Measurements from ENCODE around the gene MBIP. TPM values are rescaled to one million over a fixed set of nuclear protein-coding genes. Genes with fewer than 3 reads are reported as not detected.
"Not testable (repeated sequence)": the region's sequence is repeated elsewhere in the genome, so short reads cannot be mapped to it uniquely, and the experiment has no call there.

Gene MBIP, protein sequence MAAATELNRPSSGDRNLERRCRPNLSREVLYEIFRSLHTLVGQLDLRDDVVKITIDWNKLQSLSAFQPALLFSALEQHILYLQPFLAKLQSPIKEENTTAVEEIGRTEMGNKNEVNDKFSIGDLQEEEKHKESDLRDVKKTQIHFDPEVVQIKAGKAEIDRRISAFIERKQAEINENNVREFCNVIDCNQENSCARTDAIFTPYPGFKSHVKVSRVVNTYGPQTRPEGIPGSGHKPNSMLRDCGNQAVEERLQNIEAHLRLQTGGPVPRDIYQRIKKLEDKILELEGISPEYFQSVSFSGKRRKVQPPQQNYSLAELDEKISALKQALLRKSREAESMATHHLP
- 2.1 and 2.5 TPM in 2 replicates for total RNA-seq (2014; rRNA removed; shearing (Covaris generic))

GRCh38 chr14:36320200-36320896 lies at the start of gene MBIP:
MBIP (minus strand) TSS chr14:36320637; CDS start chr14:36320588, 49 bp downstream.
- DNase-seq (ENCODE audit: low spot score): peak; percentile 92

DNA sequence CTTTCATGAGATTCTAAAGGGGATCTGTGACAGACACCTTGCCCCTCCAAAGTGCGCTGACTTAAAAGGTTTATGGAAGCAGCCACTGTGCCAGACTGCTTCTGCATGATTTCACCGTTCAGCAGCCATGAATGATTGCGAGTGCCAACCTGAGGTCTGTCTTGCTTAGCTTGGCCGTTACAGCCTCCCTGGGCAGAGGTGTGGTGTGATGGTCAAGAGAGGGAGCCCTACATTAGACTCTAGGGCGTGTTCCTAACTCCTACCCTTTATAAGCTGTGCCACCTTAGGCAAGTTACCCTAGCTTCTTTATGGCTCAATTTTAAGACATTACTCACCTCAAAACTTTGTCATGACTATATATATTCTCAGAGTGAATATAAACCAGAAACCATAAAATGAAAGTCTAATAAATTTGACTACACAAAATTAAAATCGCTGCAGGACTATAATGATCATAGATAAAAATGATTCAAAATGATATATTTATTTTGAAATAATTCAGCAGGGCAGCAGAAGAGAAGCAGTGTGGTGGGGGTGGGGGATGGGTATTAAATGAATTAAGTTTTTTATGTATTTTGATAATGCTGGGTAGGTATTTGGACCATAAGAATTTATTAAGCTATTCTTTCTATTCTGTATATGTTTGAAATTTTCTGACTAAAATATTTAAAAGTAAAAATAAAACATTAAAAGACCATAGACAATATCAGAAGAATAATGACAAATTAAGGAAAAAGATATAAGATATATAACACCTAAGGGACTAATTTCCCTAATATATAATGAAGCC lies 47.7 kb upstream of the MBIP start:
- no peak for DNase-seq (ENCODE audit: low spot score)

DNA sequence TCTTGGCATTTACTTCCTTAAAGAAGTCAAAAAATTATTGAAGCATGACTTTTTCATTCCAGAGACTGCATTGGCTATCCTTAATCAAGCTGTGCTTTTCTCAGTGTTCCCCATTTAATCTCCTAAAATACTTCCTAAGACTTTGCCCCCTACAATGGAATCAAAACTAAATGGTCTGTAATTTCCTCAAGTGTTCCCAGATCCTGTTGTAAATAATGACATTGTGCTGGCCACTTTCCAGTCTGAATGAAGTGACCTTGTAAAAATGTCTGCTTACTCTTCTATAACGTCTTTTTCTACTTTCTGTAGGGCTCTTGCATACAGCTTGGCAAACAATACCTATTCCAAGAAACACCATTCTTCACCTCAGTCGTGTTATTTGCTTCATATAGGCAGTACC lies 45.3 kb upstream of the MBIP start:
- no peak for DNase-seq (ENCODE audit: low spot score)

- no peak for DNase-seq (ENCODE audit: low spot score)
Measured at GRCh38 chr14:36363704-36364103, 43.3 kb upstream of the MBIP start.

DNA sequence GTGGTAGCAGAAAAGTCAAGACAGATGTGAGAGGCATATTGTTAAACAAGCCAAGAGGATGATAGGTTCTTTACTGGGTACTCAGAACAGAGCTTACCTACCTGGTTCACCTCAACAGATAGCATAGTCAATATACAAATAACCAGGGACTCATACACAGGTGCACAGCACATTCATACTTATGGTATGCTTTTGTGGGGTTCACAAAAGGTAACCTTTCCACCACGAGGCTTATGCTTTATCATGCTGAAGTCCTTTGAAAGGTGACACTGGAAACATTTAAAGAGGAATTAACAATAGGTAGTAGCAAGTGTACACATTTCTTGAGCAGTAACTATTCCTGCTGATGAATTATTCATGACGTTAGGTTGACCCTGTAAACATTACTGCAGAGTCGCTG lies 42.2 kb upstream of the MBIP start:
- DNase-seq (ENCODE audit: low spot score): no peak

GRCh38 chr14:36361210-36361853 lies 40.9 kb upstream of the MBIP start:
- DNase-seq (ENCODE audit: low spot score): no peak

- no peak for DNase-seq (ENCODE audit: low spot score)
Measured at GRCh38 chr14:36356862-36357261, 36.4 kb upstream of the MBIP start.

DNA sequence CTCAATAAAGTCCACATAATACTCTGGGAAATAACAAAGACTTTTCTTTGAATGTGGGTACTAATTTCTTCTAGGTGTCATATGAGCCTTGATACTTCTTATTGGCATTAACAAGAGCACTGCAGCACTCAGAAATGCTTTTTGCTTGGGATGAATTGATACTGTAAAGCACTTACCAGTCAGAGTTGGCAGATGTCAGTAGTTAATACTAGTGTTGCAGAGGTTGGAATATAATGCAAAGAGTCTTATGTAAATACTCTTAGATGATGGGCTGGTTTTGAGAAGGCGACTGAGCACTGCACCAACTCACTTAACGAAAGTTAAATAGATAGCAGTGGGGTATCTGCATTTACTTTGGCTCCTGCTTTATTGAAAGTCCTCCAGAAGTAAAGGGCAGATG lies 25.6 kb upstream of the MBIP start:
- no peak for DNase-seq (ENCODE audit: low spot score)

- no peak for DNase-seq (ENCODE audit: low spot score)
Measured at GRCh38 chr14:36344211-36344610, 23.8 kb upstream of the MBIP start.

GRCh38 chr14:36341811-36342210 lies 21.4 kb upstream of the MBIP start:
- not testable (repeated sequence) for DNase-seq (ENCODE audit: low spot score)

DNA sequence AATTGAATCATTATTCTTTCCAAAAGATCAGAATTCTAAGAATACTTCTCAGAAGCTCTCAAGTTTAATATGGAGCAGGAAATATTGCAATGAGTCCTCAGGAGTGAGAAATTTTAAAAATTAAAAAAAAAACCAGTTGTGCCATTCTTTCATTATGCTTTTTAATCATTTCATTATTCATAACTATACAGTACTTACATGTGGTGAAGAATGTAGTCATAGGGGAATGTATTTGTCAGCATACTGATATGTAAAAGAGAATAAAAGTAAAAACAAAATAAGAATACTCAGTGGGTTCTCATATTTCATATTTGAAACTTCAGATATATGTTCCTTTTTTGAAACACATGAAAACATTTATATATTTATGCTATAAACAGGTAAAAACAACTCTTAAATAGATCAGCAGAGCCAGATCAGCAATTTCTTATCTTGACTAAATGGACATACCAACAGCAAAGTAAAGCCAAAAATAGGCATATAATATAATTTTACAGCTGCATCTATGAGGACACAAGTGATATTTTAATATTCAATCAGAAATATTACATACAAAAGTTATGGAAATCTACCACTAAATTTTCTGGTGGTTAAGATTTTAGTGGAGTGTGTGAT lies 19.9 kb upstream of the MBIP start:
- no peak for DNase-seq (ENCODE audit: low spot score)

- DNase-seq (ENCODE audit: low spot score): no peak
Measured at GRCh38 chr14:36339816-36340215, 19.4 kb upstream of the MBIP start.

DNA sequence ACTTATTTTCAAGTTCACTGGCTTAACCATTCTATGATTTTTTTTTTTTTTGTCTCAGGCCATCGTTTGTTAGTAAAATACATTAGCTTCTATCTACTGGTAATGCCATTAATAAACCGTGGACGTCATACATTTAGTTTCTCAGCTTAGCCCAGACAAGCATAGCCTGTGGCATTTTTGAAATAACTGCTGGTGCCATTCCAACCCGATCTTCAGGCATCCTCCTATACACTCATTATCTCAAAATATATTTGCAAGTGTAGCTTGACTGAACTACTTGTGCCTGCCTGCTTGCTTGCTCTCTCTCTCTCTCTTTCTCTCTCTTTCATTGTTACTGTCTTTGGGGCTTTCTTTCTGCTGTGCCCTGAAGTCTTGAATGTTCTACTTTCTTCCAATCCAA lies 12.7 kb upstream of the MBIP start:
- no peak for DNase-seq (ENCODE audit: low spot score)

DNA sequence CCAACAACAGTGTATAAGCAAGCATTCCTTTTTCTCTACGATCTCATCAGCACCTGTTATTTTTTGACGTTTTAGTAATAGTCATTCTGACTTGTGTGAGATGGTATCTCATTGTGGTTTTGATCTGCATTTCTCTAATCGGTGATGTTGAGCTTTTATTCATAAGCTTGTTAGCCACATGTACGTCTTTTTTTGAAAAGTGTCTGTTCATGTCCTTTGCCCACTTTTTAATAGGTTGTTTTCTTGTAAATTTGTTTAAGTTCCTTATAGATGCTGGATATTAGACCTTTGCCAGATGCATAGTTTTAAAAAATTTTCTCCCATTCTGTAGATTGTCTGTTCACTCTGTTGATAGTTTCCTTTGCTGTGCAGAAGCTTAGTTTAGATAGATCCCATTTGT lies 7.1 kb upstream of the MBIP start:
- DNase-seq (ENCODE audit: low spot score): not testable (repeated sequence)

DNA sequence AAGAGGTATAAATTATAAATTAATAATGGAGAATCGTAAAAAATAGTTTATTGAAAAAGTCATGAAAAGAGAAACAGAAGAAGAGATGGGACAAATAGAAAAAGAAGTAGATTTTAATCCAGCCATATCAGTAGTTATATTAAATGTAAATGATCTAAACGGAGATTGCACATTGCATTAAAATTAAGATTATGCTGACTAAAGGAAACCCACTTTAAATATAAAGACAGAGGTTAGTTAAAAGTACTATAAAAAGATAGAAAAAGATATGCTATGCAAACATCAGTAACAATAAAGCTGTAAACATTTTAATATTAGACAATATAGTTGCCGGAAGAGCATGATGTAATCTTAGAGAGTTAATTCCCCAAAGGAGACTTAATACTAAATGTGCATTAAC lies 5.4 kb upstream of the MBIP start:
- no peak for DNase-seq (ENCODE audit: low spot score)

DNA sequence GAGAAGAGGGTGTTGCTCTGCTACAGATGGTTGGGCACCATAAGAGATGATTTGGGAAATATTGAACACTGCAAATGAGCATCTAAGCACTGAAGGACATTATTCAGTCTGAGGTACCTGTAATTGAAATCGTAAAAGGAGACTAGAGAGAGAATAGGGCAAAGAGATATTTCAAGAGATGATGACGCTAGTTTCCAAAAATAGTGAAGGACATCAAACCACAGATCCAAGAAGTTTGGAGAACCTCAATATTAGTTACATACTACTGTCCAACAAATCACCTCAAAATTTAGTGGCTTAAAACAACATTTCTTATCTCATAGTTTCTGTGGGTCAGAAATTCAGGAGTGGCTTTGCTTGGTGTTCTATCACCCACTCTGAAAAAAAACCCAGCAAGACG lies 4.5 kb upstream of the MBIP start:
- DNase-seq (ENCODE audit: low spot score): no peak

DNA sequence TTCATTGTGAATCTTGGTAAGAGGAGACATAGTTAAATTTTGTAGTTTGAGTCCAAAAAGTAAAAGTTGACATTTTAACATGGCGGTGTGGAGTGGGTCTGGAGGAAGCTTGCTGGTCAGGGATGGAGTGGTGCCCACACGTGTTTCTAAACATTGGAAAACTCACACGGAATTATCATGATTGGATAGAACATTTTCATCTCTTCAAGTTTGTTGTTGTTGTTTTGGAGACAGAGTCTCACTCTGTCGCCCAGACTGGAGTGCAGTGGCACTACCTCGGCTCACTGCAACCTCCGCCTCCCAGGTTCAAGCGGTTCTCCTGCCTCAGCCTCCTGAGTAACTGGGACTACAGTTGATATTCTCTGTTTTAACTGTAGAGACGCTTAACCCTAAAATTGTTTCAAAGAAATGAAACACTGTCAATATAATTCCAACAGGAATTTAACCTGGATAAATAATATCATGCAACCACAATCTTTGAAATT lies 502 bp upstream of the MBIP start:
- DNase-seq (ENCODE audit: low spot score): peak; percentile 4

DNA sequence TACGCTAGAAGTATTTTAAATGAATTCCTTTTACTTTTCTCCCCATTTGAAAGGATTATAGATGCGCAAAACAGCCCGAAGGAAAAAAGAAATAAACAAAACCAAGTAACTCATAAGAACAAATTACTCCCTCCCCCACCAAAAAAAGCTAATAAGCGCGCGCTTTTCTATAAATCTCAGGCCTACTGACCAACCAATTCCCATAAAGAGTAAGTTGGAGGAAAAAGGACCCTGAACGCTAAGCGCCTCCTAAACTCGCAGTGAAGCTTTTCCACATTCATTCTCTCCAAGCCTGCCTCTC lies 588 bp downstream of the MBIP start:
- DNase-seq (ENCODE audit: low spot score): peak; percentile 39

GRCh38 chr14:36317650-36318049 lies 2.8 kb downstream of the MBIP start:
- DNase-seq (ENCODE audit: low spot score): peak; percentile 57

- DNase-seq (ENCODE audit: low spot score): no peak
Measured at GRCh38 chr14:36316131-36316530, 4.3 kb downstream of the MBIP start.

GRCh38 chr14:36315159-36315853 lies 5.1 kb downstream of the MBIP start:
- DNase-seq (ENCODE audit: low spot score): no peak
